Naive thymus-derived CD4-positive, alpha-beta T cell (primary cell): ENCODE data around the gene SEL1L3. TPM values are rescaled to one million over a fixed set of nuclear protein-coding genes. Genes with fewer than 3 reads are reported as not detected.

Source experiments
- ATAC-seq: fragments of 150-1000 bp; cut with Tn5 transposase; 2 replicates; pipeline ENCODE4 v1.10.0; 2021; ENCODE audit warnings: mild to moderate bottlenecking, moderate library complexity
- CTCF ChIA-PET: fragments of 350-600 bp; sonication (Branson Sonifier 250); formaldehyde crosslinking; loops from one replicate; lab custom pipeline; 2021; ENCODE audit warnings: antibody characterized with exemption; lab: Charles Lee
- POLR2A ChIA-PET: fragments of 350-600 bp; sonication (Branson Sonifier 250); formaldehyde crosslinking; loops from one replicate; lab custom pipeline; 2021; ENCODE audit warnings: antibody characterized with exemption, inconsistent platforms; lab: Charles Lee
- DNase-seq, 9 donors: peaks; one replicate each; pipeline versions ENCODE4 v3.0.0 to v3.0.0-alpha.2; 2020 to 2022; ENCODE audit warnings: mixed read lengths in 1 of 9
- H3K27ac ChIP-seq: one replicate; pipeline ENCODE4 v1.7.0; 2013; ENCODE audit warnings: mild to moderate bottlenecking, low read depth, low read length, moderate library complexity
- H3K27me3 ChIP-seq, 2 donors: one replicate each; pipeline ENCODE4 v1.7.0; 2013; ENCODE audit warnings: low read length in 2 of 2, mild to moderate bottlenecking in 2 of 2, moderate library complexity in 2 of 2; ENCODE audit not compliant: control insufficient read depth in 2 of 2, insufficient read depth in 2 of 2
- H3K36me3 ChIP-seq, 3 experiments: 1 replicate in 2 of 3; 2 replicates in 1 of 3; pipeline ENCODE4 v1.7.0; 2013; ENCODE audit warnings: low read length in 3 of 3, mild to moderate bottlenecking in 3 of 3, moderate library complexity in 1 of 3; ENCODE audit not compliant: insufficient read depth in 3 of 3, control insufficient read depth in 2 of 3
- H3K4me1 ChIP-seq, 2 donors: one replicate each; pipeline ENCODE4 v1.7.0; 2013; ENCODE audit warnings: low read length in 2 of 2, mild to moderate bottlenecking in 2 of 2, moderate library complexity in 1 of 2; ENCODE audit not compliant: control insufficient read depth in 2 of 2, insufficient read depth in 2 of 2
- H3K4me3 ChIP-seq: 2 replicates; pipeline ENCODE4 v1.7.0; 2013; ENCODE audit warnings: mild to moderate bottlenecking, low read length
- H3K9me3 ChIP-seq, 3 experiments: 1 replicate in 2 of 3; 2 replicates in 1 of 3; pipeline ENCODE4 v1.7.0; 2013; ENCODE audit warnings: low read length in 3 of 3; ENCODE audit not compliant: control insufficient read depth in 2 of 3
- H3K27ac Mint-ChIP-seq, 9 donors: one replicate each; pipeline ENCODE4 v1.8.0; 2020 to 2022; ENCODE audit warnings: mixed read lengths in 9 of 9, mild to moderate bottlenecking in 8 of 9, moderate library complexity in 5 of 9, inconsistent platforms in 2 of 9
- H3K27me3 Mint-ChIP-seq, 5 donors: one replicate each; pipeline ENCODE4 v1.8.0; 2021 to 2022; ENCODE audit warnings: mixed read lengths in 5 of 5, mild to moderate bottlenecking in 1 of 5
- H3K36me3 Mint-ChIP-seq, 5 donors: one replicate each; pipeline ENCODE4 v1.8.0; 2020 to 2022; ENCODE audit warnings: mixed read lengths in 5 of 5, mild to moderate bottlenecking in 3 of 5, inconsistent platforms in 1 of 5
- H3K4me1 Mint-ChIP-seq, 7 donors: one replicate each; pipeline ENCODE4 v1.8.0; 2020 to 2022; ENCODE audit warnings: mixed read lengths in 7 of 7, mild to moderate bottlenecking in 3 of 7, inconsistent platforms in 1 of 7
- H3K4me3 Mint-ChIP-seq, 10 donors: one replicate each; pipeline ENCODE4 v1.8.0; 2020 to 2022; ENCODE audit warnings: mild to moderate bottlenecking in 10 of 10, mixed read lengths in 10 of 10, moderate library complexity in 6 of 10, inconsistent platforms in 2 of 10
- H3K9me3 Mint-ChIP-seq, 11 donors: one replicate each; pipeline ENCODE4 v1.8.0; 2020 to 2022; ENCODE audit warnings: mixed read lengths in 11 of 11, mild to moderate bottlenecking in 4 of 11, inconsistent platforms in 1 of 11, moderate library complexity in 1 of 11
- intact Hi-C, 2 donors: fragments of 100-400 bp; cut with micrococcal nuclease; formaldehyde crosslinking; loops; one replicate each; pipeline ENCODE4 v1.15.1; 2023
- polyA plus RNA-seq, 2 donors: library from polyadenylated mRNA; unstranded; fragments of 300-500 nt; fragmentation: Illumina TruSeq; gene quantifications; one replicate each; pipeline ENCODE4 v1.2.3, GENCODE V29; 2021
- total RNA-seq, 6 experiments: library from RNA in 5 of 6; stranded (reverse) in 5 of 6; gene quantifications; 1 replicate in 5 of 6; 2 replicates in 1 of 6; pipeline ENCODE4 v1.2.3 and lab custom pipeline; 2021 to 2026

SEL1L3 gene
- total and polyA plus RNA-seq, 7 experiments from 2014 or later: 15.9 to 55.8 (median 42.3) TPM

DNA sequence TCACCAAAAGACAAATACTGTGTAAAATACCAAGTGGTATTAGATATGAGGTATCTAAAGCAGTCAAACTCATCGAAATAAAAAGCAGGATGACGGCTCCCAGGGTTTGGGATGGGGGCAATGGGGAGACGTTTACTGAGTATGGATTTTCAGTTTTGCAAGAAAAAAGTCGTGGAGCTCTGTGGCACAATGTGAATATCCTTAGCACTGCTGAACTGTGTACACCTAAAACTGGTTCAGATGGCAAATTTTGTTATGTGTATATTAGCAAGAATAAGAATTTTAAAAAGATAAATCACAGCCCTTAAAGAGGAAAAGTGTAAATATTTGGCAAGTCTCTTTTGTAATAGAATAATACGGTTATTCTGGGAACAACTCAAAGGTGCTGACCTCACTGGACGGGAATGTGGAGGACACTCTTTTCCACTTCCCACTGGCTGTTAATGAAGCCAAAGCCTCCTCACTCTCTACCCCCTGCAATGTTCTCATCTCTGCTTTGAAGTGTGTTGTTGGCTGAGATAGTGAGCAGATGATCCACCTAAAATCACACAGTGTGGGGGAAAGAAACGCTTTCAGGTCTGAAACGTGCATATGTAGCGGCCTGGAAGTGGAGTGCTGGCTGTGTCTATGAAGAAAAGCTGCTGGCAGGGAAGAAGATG lies 49.2 kb downstream of the SEL1L3 start:
- intact Hi-C loops: no loop called here
- Mint-ChIP-seq H3K9me3 (no peaks in the 10 kb centered on the region), H3K27me3 (no peaks in the 10 kb centered on the region), H3K4me1 (peaks cover 0 to 4% (median 0%) of the 10 kb centered on the region in 7 donors), H3K36me3 (peaks cover 19 to 64% (median 43%) of the 10 kb centered on the region in 5 donors), H3K27ac (peak overlapping the region in 1 of 9 donors; percentile 66), H3K4me3 (no peak overlapping the region)
- ChIA-PET POLR2A (no interaction called here), CTCF (no interaction called here)
- Histone ChIP-seq H3K27me3 (no peaks in the 10 kb centered on the region), H3K27ac (no peak overlapping the region), H3K36me3 (peaks cover 0 to 35% (median 8%) of the 10 kb centered on the region in 3 experiments), H3K4me1 (no peaks in the 10 kb centered on the region), H3K4me3 (no peak overlapping the region), H3K9me3 (no peaks in the 10 kb centered on the region)
- ATAC-seq: no peak
- no peak for DNase-seq

GRCh38 chr4:25811841-25812240 lies 50.9 kb downstream of the SEL1L3 start:
- Mint-ChIP-seq H3K4me3 (no peak overlapping the region), H3K4me1 (peaks cover 0 to 4% (median 0%) of the 10 kb centered on the region in 7 donors), H3K36me3 (peaks cover 17 to 64% (median 43%) of the 10 kb centered on the region in 5 donors), H3K27ac (no peak overlapping the region), H3K9me3 (no peaks in the 10 kb centered on the region), H3K27me3 (no peaks in the 10 kb centered on the region)
- peaks cover 0 to 19% (median 8%) of the 10 kb centered on the region in 3 experiments for H3K36me3 ChIP-seq
- intact Hi-C loops: no loop called here
- no peak overlapping the region for H3K4me3 ChIP-seq
- CTCF ChIA-PET: interaction anchor here (0.8 kb wide), 1 partner anchor 52 kb away, joined by 4 read pairs; no protein-coding TSS in a partner anchor
- H3K27ac ChIP-seq: no peak overlapping the region
- no peaks in the 10 kb centered on the region for H3K4me1 ChIP-seq
- POLR2A ChIA-PET: no interaction called here
- no peaks in the 10 kb centered on the region for H3K27me3 ChIP-seq
- no peaks in the 10 kb centered on the region for H3K9me3 ChIP-seq
- DNase-seq (no peak), ATAC-seq (no peak)

DNA sequence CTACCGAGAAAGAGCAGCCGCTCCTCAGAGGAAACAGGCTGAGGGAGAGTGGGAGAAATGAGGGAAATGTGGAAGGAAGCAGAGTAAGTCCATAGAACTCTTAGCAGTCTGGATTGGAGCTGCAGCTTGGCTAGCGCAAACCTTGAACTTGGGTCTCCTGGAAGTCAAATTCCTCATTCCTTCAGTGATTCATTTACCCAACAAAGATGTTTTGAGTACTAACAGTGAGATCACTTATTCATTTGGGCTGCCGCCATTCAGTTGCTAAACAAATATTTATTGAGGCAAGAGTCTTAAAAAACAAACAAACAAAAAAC lies 51.5 kb downstream of the SEL1L3 start:
- POLR2A ChIA-PET: no interaction called here
- no peak for DNase-seq
- Histone ChIP-seq H3K27ac (no peak overlapping the region), H3K4me3 (no peak overlapping the region), H3K27me3 (no peaks in the 10 kb centered on the region), H3K4me1 (no peaks in the 10 kb centered on the region), H3K36me3 (peaks cover 0 to 17% (median 8%) of the 10 kb centered on the region in 3 experiments), H3K9me3 (no peaks in the 10 kb centered on the region)
- ATAC-seq: no peak
- CTCF ChIA-PET: interaction anchor here (0.8 kb wide), 1 partner anchor 53 kb away, joined by 4 read pairs; no protein-coding TSS in a partner anchor
- H3K4me3 Mint-ChIP-seq: no peak overlapping the region
- no peaks in the 10 kb centered on the region for H3K27me3 Mint-ChIP-seq
- no peak overlapping the region for H3K27ac Mint-ChIP-seq
- intact Hi-C loops: no loop called here
- no peaks in the 10 kb centered on the region for H3K9me3 Mint-ChIP-seq
- H3K4me1 Mint-ChIP-seq: peaks cover 0 to 4% (median 0%) of the 10 kb centered on the region in 7 donors
- peaks cover 13 to 65% (median 43%) of the 10 kb centered on the region in 5 donors for H3K36me3 Mint-ChIP-seq

DNA sequence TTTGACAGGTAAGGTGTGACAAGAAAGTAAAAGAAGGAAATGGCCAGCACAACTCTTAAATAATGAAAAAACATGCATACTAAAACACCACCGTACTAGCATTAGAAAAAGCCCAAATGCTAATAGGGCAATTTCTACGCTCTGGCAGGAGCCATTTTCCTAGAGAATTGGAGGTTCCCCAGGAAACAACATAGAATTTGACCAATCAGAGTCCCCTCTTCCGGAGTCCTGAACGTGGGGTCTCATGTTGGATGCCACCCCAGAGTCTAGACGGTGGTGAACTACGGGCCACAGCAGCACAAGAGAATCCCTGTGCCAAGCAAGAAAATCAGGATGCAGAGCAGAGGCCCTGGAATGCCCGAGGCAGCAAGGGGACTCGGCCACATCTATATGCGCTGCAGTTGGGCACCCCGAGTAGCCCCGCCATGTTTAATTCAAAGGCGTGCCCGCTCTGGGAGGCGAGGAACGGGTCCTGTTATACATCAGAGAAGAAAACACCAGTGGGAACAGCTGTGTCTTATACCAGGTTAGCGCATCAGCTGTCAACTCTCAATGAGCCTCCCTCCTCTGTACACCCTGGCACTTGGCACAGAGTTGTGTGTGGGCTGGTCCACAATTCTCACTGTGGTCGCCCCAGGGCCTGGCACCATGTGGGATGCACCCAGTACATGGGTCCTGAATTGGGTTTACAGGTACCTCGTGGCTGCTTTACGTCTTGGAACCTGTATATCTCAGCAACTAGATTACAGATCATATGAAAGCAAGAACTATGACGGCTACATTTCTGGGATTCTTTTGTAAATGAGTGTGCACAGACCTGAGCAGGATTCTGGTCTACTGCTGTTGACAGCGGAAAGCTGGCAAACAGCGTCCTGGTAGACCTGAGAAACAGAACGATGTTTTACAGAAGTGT lies 52.1 kb downstream of the SEL1L3 start:
- Histone ChIP-seq H3K36me3 (peaks cover 0 to 17% (median 8%) of the 10 kb centered on the region in 3 experiments), H3K9me3 (no peaks in the 10 kb centered on the region), H3K27ac (no peak overlapping the region), H3K4me1 (no peaks in the 10 kb centered on the region), H3K4me3 (no peak overlapping the region), H3K27me3 (no peaks in the 10 kb centered on the region)
- no peaks in the 10 kb centered on the region for H3K9me3 Mint-ChIP-seq
- no peak for DNase-seq
- peaks cover 12 to 63% (median 41%) of the 10 kb centered on the region in 5 donors for H3K36me3 Mint-ChIP-seq
- no peak for ATAC-seq
- ChIA-PET CTCF (no interaction called here), POLR2A (no interaction called here)
- intact Hi-C loops: no loop called here
- H3K27ac Mint-ChIP-seq: no peak overlapping the region
- peaks cover 0 to 4% (median 0%) of the 10 kb centered on the region in 7 donors for H3K4me1 Mint-ChIP-seq
- no peaks in the 10 kb centered on the region for H3K27me3 Mint-ChIP-seq
- H3K4me3 Mint-ChIP-seq: no peak overlapping the region

- POLR2A ChIA-PET: no interaction called here
- Mint-ChIP-seq H3K36me3 (peaks cover 12 to 64% (median 41%) of the 10 kb centered on the region in 5 donors), H3K27me3 (no peaks in the 10 kb centered on the region), H3K4me3 (no peak overlapping the region), H3K4me1 (peaks cover 0 to 4% (median 0%) of the 10 kb centered on the region in 7 donors), H3K27ac (no peak overlapping the region), H3K9me3 (no peaks in the 10 kb centered on the region)
- peaks cover 0 to 22% (median 8%) of the 10 kb centered on the region in 3 experiments for H3K36me3 ChIP-seq
- no peak overlapping the region for H3K27ac ChIP-seq
- no peaks in the 10 kb centered on the region for H3K9me3 ChIP-seq
- no peaks in the 10 kb centered on the region for H3K27me3 ChIP-seq
- DNase-seq (no peak), ATAC-seq (no peak)
- H3K4me1 ChIP-seq: no peaks in the 10 kb centered on the region
- CTCF ChIA-PET: no interaction called here
- no peak overlapping the region for H3K4me3 ChIP-seq
- intact Hi-C loops: no loop called here
Observed at GRCh38 chr4:25809996-25810395, 52.8 kb downstream of the SEL1L3 start.

- H3K27ac ChIP-seq: no peak overlapping the region
- intact Hi-C loops: no loop called here
- ChIA-PET POLR2A (no interaction called here), CTCF (no interaction called here)
- peaks cover 0 to 2% (median 0%) of the 10 kb centered on the region in 7 donors for H3K4me1 Mint-ChIP-seq
- no peaks in the 10 kb centered on the region for H3K9me3 ChIP-seq
- no peak overlapping the region for H3K4me3 Mint-ChIP-seq
- no peaks in the 10 kb centered on the region for H3K9me3 Mint-ChIP-seq
- no peaks in the 10 kb centered on the region for H3K4me1 ChIP-seq
- H3K4me3 ChIP-seq: no peak overlapping the region
- H3K36me3 Mint-ChIP-seq: peaks cover 10 to 71% (median 36%) of the 10 kb centered on the region in 5 donors
- H3K27me3 Mint-ChIP-seq: no peaks in the 10 kb centered on the region
- DNase-seq: no peak
- ATAC-seq: no peak
- H3K27ac Mint-ChIP-seq: no peak overlapping the region
- H3K36me3 ChIP-seq: peaks cover 4 to 33% (median 11%) of the 10 kb centered on the region in 3 experiments
- H3K27me3 ChIP-seq: no peaks in the 10 kb centered on the region
Observed at GRCh38 chr4:25807102-25807728, 55.6 kb downstream of the SEL1L3 start.
